Tibial nerve (tissue), 4 donors: Measurements from ENCODE around the gene F8A2.
"Not testable (repeated sequence)": the region's sequence is repeated elsewhere in the genome, so short reads cannot be mapped to it uniquely, and the experiment has no call there.

Experiments
- CTCF ChIP-seq, 5 experiments: fragments of 200-600 bp in 3 of 5; fragments of 450-650 bp in 2 of 5; sonication (generic) in 3 of 5; IDR thresholded peaks; one replicate each; pipeline ENCODE4 v1.5.1; 2016 to 2019; ENCODE audit warnings: antibody characterized with exemption in 5 of 5, mild to moderate bottlenecking in 3 of 5, moderate library complexity in 2 of 5
- EP300 ChIP-seq, 2 donors: sonication (generic); formaldehyde crosslinking; IDR thresholded peaks; one replicate each; pipeline ENCODE4 v1.6.1; 2017; ENCODE audit warnings: antibody characterized with exemption in 2 of 2, mild to moderate bottlenecking in 1 of 2
- POLR2A ChIP-seq, 2 donors: fragments of 450-650 bp; IDR thresholded peaks; one replicate each; pipeline ENCODE4 v1.6.1; 2017; ENCODE audit warnings: antibody characterized with exemption in 2 of 2, mild to moderate bottlenecking in 2 of 2, moderate library complexity in 2 of 2

- not testable (repeated sequence) for TF ChIP-seq CTCF, POLR2A, EP300 (IDR thresholded peaks at IDR 0.05)
Observed at GRCh38 chrX:155363712-155364111, 18.2 kb upstream of the F8A2 start.
